Stimulated activated CD4-positive, alpha-beta T cell treated with anti-CD3 and anti-CD28 coated beads, Interleukin-1b, Interleukin-23, amount 100 ng/mL, for 4 hours (primary cell): ENCODE measurements around the gene ZDHHC18.
"Not testable (repeated sequence)": the region's sequence is repeated elsewhere in the genome, so short reads cannot be mapped to it uniquely, and the experiment has no call there.

Experiments
- DNase-seq, 2 donors: peaks; one replicate each; pipeline ENCODE4 v3.0.0-alpha.2; 2020; ENCODE audit warnings: low read depth in 2 of 2

ZDHHC18 gene

DNA sequence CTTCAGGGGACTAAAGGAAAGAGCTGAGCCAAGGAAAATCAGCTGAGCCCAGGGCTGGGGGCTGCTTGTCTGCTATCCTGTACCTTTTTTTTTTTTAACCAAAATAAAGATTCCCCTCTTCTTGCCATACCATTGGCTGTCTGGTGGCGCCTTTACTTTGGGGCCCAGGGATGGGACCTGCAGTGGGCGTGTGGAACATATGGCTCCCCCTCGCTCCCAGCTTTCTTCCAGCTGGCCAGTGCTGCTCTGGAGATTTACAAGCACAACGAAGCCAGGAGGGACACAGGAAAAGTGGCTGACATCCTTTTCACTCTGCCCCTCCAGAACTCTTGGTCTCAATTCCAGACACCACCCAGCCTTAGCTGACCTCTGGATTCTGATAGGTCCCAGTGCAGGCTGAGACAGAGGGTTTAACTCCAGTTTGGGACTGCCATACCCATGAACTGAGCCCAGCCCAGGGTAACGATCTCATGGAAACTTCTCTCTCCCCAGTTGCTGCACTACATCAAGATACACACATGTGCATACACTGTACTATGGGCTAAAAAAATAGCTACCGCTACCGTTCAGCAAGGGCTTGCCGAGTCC lies 31.1 kb downstream of the ZDHHC18 start:
- no peak for DNase-seq

GRCh38 chr1:26858160-26858559 lies 31.7 kb downstream of the ZDHHC18 start:
- no peak for DNase-seq

- no peak for DNase-seq
These were observed 32.6 kb downstream of the ZDHHC18 start for GRCh38 chr1:26858891-26859640.

DNA sequence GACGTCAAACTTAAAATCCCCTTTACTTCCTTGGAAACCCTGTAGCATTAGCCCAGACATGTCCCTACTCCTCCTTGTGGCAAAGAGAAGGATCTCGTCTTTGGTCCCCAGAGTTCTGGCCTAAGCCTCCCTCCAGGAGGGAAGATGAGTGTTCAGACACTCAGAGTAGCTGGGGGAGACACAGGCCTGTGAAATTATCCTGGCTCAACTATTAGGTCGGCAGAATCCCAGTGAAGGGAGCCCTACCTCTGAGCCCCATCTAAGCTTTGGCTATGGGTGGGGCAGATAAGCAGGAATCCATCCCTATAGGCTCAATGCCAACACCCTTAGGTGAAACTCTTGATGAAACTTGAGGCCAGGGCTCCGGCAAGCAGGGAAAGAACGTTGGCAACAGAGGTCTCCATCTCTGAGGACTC lies 34.8 kb downstream of the ZDHHC18 start:
- DNase-seq = no peak

DNA sequence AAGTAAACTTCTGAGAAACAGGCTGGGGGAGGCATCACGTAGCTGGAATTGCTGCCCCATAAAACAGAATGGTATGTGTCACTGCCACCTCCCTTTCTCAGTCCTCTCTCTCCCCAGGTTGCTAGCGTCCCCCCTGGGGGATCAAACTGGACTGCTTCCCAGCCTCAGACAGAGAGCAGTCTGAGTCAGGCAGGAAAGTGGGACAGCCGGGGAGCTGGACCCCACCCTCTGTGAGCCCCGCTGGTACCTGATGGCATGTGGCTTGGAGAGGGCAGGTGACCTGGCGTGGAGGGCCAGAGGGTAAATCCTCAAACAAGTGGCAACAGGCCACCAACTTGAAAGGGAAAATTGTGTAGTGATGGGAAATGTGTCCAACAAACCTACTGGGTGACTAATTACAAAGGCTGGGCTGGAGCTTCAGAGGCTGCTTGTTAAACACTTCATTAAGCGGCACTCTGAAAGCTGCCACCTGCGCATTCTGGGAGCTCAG lies 35.4 kb downstream of the ZDHHC18 start:
- no peak for DNase-seq

DNA sequence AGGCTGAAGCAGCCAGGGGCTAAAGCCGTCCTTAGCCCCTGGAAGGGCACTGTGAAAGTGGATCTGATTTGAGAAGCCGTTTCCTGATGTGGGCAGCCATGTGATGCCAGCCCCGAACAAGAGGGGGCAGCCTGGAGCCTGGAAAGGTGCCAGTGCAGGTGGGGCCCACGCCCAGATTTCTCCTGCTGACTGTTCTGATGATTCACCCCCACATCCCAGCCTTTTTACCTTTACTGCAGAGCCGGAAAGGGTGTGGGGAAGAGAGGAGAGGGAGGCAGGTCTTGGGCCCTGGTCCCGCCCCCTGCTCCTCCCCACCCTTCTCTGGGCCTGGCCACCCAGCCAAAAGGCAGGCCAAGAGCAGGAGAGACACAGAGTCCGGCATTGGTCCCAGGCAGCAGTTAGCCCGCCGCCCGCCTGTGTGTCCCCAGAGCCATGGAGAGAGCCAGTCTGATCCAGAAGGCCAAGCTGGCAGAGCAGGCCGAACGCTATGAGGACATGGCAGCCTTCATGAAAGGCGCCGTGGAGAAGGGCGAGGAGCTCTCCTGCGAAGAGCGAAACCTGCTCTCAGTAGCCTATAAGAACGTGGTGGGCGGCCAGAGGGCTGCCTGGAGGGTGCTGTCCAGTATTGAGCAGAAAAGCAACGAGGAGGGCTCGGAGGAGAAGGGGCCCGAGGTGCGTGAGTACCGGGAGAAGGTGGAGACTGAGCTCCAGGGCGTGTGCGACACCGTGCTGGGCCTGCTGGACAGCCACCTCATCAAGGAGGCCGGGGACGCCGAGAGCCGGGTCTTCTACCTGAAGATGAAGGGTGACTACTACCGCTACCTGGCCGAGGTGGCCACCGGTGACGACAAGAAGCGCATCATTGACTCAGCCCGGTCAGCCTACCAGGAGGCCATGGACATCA lies 36.5 kb downstream of the ZDHHC18 start, which contains the start of gene SFN:
Gene SFN, plus strand, starts transcription at position 369 of the 904 bp plus-strand sequence. Its CDS starts 64 bp downstream, at position 433.
- peak; percentile 28 to 35 for DNase-seq

DNA sequence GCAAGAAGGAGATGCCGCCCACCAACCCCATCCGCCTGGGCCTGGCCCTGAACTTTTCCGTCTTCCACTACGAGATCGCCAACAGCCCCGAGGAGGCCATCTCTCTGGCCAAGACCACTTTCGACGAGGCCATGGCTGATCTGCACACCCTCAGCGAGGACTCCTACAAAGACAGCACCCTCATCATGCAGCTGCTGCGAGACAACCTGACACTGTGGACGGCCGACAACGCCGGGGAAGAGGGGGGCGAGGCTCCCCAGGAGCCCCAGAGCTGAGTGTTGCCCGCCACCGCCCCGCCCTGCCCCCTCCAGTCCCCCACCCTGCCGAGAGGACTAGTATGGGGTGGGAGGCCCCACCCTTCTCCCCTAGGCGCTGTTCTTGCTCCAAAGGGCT lies 37.2 kb downstream of the ZDHHC18 start:
- DNase-seq = no peak

DNA sequence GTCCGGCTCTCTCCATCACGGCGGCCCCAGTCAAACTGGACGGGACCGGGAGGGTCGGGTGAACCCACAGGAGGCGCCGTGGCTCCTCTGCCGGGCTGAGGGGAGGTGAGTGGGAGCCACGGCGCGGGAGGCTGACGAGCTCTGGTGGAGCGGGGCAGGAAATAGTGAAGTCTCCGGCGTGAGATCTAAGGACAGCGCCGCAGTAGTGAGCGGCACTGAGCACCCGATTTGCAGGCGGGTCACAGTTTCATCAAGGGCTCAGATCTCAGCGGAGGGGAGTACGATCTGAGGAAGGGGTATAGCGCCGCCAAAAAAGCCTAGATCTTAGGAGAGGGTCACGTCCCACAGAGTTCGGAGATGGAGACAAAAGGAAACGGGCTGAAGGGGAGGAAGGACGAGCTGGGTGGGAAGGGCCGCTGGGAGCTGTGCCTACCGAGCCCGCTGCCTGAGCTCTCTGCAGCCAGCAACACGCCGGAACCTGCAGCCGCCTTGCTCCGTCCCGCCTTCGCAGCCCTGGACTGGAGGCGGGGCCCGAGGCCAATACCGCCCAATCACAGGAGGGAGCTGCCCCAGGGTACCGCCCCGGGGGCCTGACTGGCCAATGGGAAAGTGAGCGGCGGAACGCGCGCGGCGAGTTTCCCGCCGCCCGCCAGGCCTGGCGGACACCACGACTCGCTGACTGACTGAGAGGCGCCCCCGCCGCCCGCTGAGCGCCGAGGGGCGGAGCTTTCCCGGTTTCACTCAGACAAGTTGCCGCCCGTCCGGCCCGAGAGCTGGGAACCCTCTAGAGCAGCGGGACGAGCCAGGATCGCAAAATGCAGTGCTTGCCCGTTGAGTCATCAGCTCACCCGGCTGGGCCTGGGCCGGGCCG lies 38.4 kb downstream of the ZDHHC18 start:
- DNase-seq = peak; percentile 85 to 90

GRCh38 chr1:26873097-26873496 lies 46.6 kb downstream of the ZDHHC18 start:
- not testable (repeated sequence) for DNase-seq

- DNase-seq = no peak
These were observed 48.4 kb downstream of the ZDHHC18 start for GRCh38 chr1:26874896-26875295.

DNA sequence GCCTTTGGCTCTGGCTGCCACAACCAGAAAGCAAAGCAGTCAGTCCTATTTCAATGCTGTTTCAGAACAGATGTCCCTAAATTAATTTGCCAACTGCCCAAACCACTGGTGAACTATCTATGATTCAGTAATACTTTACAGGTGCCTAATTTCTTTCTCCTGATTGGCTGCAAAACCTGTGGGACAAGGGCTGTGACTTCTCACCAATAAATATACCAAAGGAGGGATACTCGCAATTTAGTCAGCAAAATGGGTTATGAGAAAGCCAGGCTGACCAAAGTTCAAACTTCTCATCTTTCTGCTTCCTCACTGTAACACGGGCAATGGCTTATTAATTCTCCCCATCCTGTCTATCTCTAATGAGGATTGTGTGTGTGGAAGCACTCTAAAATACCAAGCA lies 50.8 kb downstream of the ZDHHC18 start:
- DNase-seq = no peak

DNA sequence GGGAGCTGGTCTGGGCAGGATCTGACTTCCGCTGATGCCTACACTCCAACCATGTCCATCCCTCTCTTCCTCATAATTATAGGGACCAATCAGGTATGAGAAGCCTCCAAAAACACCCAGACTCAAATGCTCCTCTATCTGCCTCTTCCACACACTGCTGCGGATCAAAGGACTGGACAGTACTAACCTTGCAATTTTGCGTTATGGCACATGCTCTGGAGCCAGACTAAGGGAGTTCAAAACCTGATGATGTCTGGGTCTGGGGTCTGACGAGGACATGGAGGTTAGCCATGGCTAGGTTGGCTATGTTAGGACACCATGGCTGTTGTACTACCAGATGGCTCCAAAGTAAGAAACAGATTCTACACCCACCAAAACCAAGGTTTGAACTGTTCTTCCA lies 53.3 kb downstream of the ZDHHC18 start:
- no peak for DNase-seq

- not testable (repeated sequence) for DNase-seq
These were observed 55.1 kb downstream of the ZDHHC18 start for GRCh38 chr1:26881611-26882010.

DNA sequence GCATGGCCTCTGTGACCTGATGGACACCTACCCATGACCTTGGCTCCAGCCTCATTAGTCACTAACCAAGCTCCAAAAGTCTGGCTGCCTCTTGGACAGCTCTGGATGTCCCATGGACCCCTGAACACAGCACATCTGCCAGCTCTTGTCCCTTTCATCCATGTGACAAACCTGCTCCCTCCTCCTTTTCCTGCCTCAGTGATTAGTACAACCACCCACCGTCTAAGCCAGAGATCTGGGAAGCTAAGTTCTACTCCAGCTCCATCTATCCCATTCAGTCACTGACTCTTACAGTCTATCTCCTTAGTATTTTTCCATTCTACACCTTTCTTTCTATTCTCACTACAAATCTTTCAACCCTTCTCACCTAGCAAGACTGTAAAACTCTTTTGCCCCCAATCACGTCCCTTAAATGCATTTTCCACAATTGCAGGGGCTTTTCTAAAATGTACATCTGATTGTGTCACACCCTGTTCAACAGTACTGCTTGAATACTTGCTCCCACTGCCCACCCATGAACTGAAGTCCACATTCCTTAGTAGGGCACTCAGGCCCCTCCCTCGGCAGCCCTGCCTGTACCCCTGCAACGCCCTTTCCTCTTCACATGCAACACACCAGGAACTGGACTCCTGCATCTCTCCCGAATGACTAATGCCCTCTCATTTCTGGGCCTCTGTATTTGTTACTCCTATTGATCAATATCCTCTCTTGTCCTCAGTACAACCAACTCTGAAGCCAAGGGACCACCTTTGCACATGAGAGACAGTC lies 56.4 kb downstream of the ZDHHC18 start:
- DNase-seq = no peak

DNA sequence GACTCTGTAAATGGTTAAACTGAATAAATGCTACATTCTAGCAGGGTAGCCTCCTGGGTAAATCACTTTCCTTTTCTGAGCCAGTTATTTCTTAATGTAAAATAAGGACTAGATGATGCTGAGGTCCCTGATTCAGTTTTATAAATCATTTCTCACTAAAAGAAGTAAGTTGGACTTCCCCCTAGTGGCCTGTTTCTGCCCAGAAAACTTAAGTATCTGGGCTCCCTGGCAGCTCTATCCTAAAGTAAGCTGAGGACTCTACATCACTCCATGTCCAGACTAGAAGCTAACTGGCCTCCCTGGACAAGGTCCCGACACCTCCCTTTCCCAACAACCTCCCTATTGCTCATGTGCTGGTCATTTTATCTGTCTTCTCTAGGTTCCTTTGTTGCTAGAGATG lies 60.6 kb downstream of the ZDHHC18 start:
- DNase-seq = no peak

DNA sequence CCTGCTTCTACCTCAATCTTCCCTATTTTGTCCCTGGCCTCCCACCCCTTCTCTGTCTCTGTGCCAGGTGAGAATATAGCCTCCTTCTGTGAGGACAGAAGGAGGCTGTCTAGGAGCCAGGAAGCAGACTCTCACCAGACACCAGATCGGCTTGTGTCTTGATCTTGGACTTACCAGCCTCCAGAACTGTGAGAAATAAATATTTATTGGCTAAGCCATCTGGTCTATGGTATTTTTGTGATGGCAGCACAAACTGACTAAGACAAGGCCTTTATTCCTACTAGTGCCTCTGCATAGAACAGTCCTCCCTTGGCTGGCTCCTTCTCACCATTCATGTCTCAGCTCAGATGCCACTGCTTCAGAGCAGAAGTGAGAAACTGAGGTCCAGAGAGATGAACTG lies 61.7 kb downstream of the ZDHHC18 start:
- no peak for DNase-seq

GRCh38 chr1:26889551-26890466 lies 63.3 kb downstream of the ZDHHC18 start, which contains the start of gene GPN2:
Gene GPN2, minus strand, starts transcription at chr1:26890283. Its CDS starts 187 bp downstream, at chr1:26890096.
- DNase-seq = peak; percentile 54 to 68

GRCh38 chr1:26890467-26890796 lies 63.9 kb downstream of the ZDHHC18 start:
- DNase-seq = no peak

- DNase-seq = no peak
These were observed 67.8 kb downstream of the ZDHHC18 start for GRCh38 chr1:26894263-26894662.
